SW480 (cell line): ENCODE results near the gene ANKFN1.

ENCODE experiments used
- DNase-seq: peaks from one replicate; pipeline ENCODE4 v3.0.0-alpha.2; 2016; ENCODE audit warnings: low spot score

ANKFN1 gene

DNA sequence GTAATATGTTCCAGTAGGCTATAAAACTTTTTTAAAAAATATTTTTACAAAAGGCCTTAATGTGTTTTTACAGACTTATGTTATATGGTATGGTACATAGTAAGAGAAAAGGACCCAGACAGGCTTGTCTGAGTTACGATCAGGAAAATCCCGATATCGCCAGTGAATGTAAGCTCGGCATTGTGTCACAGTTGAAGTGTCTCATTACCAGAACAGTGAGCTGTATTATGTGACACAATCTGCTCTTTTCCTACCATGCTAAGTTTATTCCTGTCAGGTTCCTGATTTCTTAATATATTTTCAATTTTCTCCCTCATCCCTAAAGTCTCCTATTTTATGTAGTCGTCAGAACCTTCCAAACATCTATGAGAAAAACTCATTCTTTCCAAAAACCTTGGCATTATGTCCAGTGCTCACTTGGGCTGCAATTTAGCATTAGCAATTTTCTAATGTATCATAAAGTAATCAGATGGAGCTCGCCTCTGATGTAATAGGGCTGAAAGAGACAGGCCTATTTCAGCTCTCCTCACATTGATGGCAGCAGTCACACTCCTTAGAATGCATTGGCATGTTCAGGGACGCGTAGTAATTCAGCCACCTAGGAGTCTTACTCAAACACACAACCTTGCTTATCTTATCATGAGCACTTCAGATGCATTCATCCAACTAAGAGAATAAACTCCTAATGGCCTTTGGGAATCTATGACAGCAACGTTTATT lies 292.6 kb downstream of the ANKFN1 start:
- DNase-seq = no peak

DNA sequence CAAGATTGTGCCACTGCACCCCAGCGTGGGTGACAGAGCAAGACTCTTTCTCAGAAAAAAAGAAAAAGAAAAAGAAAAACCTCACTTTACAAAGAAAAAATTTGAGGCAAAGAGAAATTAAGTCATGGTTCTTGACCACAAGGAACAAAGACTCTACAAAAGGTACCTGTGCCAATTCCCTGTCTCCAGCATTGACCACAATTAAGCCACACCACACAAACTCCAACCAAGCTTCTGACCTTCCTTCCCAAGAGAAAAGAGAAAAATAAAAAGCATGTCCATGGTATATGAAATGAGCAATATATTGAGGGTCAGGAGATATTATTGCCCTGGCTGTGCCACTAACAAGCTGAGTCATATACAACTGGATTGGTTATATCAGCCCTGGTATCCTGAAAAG lies 293.9 kb downstream of the ANKFN1 start:
- no peak for DNase-seq

DNA sequence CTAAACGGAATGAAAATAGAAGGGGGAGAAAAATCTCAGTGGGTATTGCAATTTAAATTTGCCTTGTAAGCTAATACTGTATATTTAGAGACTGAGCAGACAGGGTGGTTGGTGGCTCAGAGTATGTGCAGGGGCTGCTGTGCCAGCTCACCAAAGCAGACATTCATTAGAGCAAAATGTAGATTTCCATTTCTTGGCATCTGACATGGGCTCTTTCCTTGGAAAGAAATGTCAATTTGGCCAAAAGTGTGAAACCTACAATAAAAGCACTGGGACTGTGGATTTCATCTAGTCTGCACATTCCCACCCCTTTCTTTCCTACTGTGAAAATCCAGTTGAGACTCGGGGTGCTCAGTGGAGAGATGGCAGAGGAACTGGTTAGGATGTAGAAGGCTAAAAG lies 295.1 kb downstream of the ANKFN1 start:
- no peak for DNase-seq

DNA sequence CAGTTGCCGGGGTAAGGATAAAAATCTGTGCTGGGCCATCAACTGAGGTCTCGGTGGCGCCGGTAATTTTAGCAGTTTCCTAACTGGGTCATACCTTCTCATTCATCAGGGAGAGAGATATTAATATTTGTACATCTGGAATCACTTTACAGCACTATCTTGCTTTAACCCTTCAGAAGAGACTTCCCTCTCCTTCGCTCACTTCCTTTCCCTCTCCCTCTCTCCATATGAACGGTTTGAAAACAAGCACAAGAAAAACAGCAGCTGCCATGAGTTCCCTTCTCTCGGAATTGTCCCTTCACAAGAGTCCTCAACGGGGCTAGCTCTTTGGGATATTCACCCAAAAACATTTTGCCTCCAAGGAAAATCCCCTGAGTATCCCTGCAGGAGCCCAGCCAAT lies 295.9 kb downstream of the ANKFN1 start:
- no peak for DNase-seq

DNA sequence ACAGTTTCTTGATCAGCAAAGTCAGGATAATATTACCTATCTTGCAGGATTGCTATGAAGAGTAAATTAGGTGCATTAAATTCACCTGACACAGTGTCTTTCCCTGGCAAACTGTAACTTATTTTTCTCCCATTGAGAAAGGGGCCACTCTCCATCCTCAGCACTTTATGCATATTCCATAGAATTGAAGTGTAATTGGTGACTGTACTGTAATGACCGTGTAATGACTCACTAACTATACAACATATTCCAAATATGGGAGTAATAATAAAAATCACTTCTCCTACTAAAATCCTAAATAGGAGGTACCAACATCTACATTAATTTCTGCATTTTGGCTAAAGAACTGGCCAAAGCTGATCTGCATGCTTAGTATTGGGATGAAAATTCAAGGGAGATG lies 298.4 kb downstream of the ANKFN1 start:
- no peak for DNase-seq

DNA sequence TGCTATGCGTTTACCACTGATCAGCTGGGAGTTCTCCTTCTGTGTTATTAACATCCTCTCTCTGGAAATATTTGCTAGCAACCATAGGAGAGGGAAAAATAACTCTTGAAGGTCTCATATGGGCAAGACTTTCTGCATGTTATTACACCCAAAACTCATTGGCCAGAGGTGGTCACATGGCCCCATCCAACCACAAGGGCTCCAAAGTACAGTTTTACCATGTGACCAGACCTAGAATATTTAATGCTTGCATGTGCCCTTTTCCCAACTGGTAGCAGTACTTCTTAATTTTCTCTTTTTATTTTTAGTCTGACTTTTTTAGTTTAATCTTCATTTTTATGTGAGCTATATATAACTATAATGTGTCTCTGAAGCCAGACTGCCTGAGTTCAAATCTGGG lies 299.2 kb downstream of the ANKFN1 start:
- DNase-seq = no peak

DNA sequence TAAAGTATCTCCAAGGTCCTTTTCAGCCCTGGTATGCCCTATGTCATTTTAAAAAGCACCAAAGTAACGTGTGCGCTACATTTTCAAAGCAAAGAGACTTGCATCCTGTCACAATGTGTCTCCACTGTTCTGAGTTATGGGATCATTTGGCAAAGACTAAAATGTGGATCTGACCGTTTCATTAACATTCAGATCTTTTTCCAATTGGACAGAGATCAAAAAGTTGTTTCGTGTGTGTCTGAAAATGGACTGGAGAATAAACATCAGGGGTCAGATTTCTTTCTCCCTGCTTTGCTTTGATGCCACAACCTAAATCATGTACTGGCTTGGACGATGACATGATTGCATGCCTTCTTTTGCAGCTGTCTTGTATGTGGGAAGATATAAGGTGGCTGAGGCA lies 304.2 kb downstream of the ANKFN1 start:
- no peak for DNase-seq

DNA sequence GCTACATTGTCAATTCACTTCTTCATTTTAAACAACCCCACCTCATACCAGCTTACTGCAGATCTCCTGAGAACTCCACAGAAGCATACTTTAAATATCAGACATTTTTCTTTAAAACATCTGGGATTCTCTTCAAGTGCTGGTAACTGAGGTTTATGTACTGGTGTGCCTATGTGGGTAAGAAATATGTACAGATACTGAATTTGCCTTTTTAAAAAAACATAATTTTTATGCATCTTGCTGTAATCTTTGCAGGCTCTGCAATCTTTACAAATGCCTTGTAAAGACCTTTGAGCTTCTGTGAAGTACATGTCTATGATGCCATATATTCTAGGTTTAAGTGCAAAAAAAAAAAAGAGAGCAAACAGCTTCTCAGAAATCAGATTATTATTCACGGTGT lies 312.6 kb downstream of the ANKFN1 start:
- DNase-seq = no peak

DNA sequence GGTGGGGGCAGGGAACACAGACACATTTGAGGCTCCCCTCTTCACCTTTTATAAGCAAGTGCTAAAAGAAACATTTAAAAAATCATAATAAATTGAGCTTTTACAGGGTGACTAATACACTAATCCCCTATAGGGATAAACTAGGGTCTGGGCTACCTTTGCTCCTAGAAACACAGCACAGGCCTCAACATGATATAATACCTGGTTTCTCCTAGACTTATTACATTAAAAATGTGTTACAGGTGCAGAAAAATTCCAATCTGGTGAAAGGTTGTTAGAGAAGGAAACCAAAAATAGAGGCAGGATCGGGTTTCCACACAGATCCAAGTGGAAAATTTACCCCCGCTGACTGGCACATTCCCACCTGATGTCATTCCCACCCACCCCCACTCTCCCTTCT lies 315.6 kb downstream of the ANKFN1 start:
- DNase-seq = no peak

DNA sequence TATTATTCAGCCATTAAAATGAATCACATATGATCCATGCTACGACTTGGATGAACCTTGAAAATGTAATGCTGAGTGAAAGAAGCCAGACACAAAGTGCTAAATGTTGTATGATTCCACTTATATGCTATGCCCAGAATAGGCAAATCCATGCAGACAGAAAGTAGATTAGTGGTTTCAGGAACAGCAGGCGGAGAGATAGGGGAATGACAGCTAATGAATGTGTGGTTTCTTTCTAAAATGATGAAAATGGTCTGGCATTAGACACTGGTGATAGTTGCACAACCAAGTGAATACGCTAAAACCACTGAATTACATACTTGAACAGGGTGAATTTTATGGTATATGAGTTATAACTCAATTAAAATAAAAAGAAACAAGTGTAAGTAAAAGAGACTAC lies 318.4 kb downstream of the ANKFN1 start:
- DNase-seq = no peak

DNA sequence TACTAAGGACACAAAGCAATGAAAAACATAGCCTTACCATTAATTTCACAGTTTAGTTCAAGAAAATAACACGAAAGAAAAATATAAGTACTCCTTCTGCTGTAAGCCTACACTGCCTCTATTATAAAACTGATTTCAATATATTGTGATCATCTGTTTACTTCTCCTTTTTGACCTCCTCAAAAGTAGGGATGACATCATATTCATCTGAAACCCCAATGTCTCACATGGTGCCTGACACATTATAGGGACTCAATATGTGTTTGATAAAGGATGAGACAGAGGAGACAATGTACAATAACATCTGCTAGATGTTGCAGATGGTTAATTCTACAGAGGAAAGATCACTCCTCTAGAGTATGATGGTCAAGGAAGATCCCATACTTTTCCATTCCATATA lies 321.8 kb downstream of the ANKFN1 start:
- DNase-seq = no peak

DNA sequence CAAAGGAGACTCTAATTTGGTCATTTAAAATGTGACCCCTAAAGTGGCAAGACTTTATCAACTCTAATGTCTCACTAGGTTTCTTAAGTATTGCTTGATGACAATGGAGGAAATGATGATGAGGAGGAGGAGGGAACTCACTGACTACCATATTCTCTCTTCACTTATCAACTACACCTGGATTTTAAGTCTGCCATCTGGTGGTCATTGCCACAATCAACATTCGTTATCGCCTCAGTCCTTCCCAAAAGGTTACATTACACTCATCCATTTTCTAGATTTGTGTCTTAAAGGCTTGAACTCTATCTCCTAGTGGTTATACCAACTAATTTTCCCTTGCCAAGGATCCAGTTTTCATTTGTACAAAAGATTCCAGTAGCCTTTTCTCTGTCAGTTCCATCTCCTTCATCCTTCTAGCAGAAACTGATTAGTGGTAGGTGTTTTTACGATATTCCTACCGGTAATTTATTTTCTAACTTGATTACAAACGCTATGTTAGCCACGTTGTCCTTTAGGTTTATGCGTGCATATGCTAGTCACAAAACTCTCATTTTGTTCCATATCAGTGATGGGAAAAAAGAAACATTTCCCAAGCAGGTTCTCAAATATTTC lies 325.7 kb downstream of the ANKFN1 start:
- DNase-seq = peak; percentile 42

DNA sequence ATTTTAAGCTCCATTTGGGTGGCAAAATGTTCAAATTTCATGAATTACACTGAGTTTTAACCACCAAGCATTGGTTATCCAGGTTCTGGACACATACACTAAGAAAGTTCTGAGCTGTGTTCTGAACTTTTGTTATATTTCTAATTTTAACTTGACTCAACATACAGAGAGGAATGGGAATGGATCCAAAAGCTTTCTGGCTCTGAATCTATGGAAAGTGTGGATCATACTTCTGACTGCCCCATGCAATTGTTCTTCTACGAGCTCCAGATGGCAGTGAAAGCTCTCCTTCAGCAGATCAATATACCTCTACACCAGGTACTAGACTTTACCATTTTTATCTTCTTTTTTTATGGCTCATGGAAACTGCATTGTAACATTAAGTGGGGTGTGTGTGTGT lies 327.2 kb downstream of the ANKFN1 start:
- no peak for DNase-seq

DNA sequence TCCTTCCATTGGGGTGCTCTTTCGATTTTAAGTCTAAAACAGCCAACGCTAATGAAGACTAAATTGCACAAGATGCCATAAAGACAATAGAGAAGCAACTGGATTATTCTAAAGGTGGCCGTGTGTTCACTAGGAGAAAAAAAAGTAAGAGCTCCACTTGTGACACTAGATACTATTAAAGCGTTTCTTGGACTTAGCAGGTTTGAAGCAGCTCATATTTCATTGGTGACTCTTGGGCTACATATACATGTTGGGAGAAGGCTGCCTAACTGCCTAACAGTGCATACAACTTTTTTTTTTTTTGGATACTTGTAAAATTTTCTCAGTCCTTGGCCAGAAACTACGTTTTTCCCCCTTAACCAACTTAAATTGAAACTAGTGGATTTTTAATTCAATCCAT lies 328.4 kb downstream of the ANKFN1 start:
- no peak for DNase-seq

DNA sequence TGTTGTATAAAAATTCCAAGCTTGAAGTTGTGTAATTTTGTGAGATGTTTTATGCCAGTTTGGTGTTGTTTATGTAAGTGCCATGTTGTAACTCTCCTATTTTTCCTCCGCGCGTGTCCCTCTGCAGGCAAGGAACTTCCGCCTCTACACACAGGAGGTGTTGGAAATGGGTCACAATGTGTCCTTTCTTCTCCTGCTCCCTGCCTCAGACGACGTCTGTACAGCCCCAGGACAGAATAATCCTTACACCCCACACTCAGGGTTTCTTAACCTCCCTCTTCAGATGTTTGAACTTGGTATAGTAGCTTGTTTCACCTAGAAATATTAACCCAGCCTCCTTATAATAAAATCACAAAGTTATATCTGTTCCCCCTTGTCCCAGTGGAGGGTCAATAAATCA lies 329.0 kb downstream of the ANKFN1 start:
- DNase-seq = no peak

DNA sequence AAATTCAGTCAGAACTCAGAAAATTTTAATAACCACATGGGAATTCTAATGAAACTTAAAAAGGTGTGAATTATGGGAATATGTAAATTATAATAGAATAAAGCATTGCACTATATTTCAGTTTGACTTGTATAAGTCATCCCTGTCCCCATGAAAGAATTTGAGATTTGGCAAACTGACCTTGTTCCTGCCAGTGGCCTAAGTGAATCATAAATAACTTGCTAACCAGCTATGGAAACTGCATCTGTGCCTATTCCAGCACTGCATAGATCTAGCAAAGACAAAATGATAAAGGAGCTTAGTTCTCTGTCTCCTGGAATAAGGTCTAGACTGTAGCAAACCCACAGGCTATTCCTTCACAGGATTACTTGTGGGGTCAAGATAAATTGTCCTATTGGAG lies 333.5 kb downstream of the ANKFN1 start:
- no peak for DNase-seq

DNA sequence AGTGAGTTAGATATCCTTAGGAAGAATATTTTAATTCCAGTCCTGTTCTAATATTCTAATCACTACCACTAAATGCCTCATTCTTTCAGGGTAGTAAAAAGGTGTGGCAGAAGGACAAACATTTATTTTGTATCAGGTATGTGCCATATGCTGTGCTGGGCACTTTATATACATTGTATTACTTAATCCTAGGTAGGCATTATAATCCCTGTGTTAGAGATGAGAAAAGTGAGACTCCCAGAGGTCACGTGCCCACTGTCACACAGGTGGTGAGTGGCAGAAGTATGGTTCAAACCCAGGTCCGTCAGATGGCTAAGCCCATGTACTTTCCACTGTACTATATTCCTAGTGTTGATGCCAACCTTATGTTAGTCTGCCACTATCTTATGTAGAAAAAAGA lies 335.5 kb downstream of the ANKFN1 start:
- DNase-seq = no peak

DNA sequence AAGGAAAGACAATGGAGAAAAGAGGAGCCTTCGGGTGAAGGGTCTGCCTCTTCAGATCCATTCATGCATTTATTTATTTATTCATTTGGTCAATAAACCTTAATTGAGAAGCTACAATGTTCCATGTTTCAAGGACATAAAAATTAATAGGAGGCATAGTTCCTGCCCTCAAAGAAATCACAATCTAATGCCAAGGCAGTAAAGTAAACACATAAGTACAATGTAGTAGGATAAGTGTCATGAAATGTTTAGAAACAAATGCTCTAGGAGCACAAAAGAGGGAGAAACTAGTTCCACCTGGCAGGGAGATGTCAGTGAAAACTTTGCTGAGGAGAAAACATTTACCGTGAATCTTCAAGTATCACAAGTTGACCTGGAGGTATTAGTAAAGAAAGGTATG lies 336.7 kb downstream of the ANKFN1 start:
- DNase-seq = no peak

DNA sequence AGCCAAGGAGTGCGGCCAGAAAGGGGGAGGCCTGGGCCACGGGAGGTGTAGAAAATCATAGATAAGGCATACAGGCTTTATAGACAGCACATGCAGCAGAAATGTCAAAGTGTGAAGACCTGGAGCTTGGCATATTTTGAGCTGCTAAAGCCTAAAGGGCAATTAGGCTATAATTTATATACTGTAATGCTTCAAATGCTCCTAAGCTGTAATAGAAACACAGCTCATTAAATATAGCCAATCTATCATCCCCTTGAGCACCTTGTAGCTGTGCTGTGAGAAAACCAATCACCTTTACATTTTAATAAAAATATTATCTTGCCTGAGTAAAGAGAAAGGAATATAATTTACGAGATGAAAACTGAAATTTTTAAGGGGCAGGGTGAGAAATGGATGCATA lies 342.3 kb downstream of the ANKFN1 start:
- DNase-seq = no peak

DNA sequence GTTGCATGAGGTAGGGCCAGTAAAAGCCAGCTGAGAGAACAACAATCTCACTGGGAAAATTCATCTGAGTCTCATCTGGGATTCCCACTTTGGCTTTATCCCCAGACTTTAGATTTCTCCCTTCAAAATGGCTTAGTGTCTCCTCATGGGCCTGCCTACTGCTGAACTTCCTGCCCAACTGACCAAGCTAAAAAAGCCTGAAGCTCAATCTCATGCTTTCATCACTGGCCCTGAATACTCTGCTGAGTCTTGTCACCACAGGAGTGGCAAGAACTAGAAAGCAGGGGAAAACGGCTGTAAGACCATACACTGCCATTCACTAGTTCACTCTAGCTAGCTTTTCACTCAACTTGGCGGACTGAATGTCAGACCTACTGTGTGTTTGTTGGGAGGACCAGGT lies 343.9 kb downstream of the ANKFN1 start:
- no peak for DNase-seq

DNA sequence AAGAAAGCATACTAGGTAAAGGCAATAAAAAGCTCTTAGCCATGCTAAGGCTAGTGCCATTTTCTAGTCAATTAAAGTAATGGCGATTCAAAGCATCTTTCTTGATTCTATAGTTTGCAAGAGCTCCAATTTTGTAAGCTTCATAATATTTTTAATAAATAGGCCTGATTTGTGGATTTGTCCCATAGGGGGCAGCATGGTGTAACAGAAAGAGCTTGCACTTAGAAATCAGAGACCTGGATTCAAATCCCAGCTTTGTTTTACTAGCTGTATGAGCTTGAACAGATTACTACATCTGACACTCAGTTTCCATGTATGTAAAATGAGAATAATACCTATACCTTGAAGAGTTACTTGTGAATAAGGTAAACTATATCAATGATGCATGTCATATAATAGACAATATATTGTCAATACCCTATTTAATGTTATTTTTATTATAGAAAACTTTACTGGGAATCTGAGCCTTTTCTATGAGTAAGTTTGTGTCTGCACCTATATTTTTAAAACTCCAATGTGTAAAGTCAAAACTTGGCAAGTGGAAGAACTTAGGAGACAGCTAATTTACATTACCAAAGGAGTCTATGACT lies 346.6 kb downstream of the ANKFN1 start:
- peak; percentile 17 for DNase-seq

DNA sequence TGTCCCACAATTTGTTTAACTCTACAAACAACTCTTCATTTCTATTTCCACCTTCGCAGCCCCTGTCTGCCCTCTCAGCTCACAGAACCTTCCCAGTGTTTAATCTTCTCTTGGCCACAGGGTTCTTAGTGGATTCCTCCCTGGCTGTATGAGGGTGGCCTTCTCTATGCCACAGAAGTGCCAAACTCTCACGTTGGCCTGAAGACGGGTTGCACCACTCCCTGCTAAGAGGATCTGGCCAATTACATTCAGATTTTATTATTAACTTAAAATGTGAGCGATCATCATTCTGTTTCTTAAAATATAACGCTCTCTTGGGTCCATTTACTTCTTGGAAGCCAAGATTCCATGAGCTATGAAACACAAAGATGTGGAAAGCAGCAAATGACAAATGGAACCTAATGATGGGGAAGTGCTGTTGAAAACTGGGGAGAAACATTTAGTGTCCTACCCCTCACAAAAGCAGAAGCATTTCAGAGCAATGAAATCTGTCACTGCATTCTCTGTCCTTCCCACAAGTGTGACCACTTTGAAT lies 348.9 kb downstream of the ANKFN1 start:
- DNase-seq = no peak

DNA sequence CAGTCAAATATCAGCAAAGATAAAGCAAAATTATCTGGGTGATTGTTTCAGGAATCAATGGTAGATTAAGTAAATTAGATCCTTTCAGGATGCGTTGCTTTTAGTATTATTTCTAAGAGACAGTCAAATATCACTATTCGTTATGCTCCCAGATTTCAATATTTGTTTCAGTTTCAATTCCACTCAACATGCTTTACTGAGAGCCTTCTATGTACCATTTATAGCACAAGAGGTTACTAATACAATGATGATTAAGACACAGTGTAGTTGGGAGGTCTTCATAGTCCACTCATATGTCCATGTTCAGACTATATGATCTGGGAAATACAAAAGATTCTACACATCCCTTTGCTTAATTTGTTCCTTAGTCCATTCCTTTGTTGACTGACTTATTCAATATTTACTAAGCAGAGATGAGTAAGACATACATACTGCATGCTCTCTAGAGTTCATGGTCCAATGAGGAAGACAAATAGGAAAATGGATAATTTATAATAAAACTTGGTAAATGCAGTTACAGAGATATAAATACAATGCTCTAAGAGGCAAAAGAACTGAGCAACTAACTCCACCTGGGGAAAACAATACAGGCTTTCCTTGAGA lies 352.0 kb downstream of the ANKFN1 start:
- no peak for DNase-seq
